Ishikawa (cell line): ENCODE results near the gene AGAP1.

Source experiments
- CEBPB ChIP-seq: IDR thresholded peaks from 2 replicates; pipeline ENCODE4 v1.6.1; 2012
- CREB1 ChIP-seq: IDR thresholded peaks from 2 replicates; pipeline ENCODE4 v1.6.1; 2012; ENCODE audit warnings: low read depth
- EGR1 ChIP-seq: IDR thresholded peaks from 2 replicates; pipeline ENCODE4 v1.6.1; 2012
- EP300 ChIP-seq: IDR thresholded peaks from 2 replicates; pipeline ENCODE4 v1.6.1; 2012; ENCODE audit warnings: borderline replicate concordance
- FOXM1 ChIP-seq: IDR thresholded peaks from 2 replicates; pipeline ENCODE4 v1.6.1; 2012; ENCODE audit warnings: low read depth, borderline replicate concordance
- MAX ChIP-seq: IDR thresholded peaks from 2 replicates; pipeline ENCODE4 v1.6.1; 2012
- NFIC ChIP-seq: IDR thresholded peaks from 2 replicates; pipeline ENCODE4 v1.6.1; 2012
- RAD21 ChIP-seq: IDR thresholded peaks from 2 replicates; pipeline ENCODE4 v1.6.1; 2012; ENCODE audit warnings: low read depth
- TAF1 ChIP-seq: IDR thresholded peaks from 2 replicates; pipeline ENCODE4 v1.6.1; 2012; ENCODE audit warnings: low read depth, mild to moderate bottlenecking
- TCF12 ChIP-seq: IDR thresholded peaks from 2 replicates; pipeline ENCODE4 v1.6.1; 2012; ENCODE audit warnings: low read depth
- TEAD4 ChIP-seq: IDR thresholded peaks from 2 replicates; pipeline ENCODE4 v1.6.1; 2012
- YY1 ChIP-seq: IDR thresholded peaks from 2 replicates; pipeline ENCODE4 v1.6.1; 2012; ENCODE audit warnings: low read depth
- ZBTB7A ChIP-seq: IDR thresholded peaks from 2 replicates; pipeline ENCODE4 v1.6.1; 2012; ENCODE audit warnings: low read depth
- TF ChIP-seq, protein P1 (sequence below): IDR thresholded peaks from 2 replicates; pipeline ENCODE4 v1.6.1; 2012; ENCODE audit warnings: low read depth, mild to moderate bottlenecking
- TF ChIP-seq, protein P2 (sequence below): IDR thresholded peaks from 2 replicates; pipeline ENCODE4 v1.6.1; 2012

Gene AGAP1

GRCh38 chr2:235914756-235915155, 420.9 kb downstream of the AGAP1 start:
- TF ChIP-seq, protein P1, sequence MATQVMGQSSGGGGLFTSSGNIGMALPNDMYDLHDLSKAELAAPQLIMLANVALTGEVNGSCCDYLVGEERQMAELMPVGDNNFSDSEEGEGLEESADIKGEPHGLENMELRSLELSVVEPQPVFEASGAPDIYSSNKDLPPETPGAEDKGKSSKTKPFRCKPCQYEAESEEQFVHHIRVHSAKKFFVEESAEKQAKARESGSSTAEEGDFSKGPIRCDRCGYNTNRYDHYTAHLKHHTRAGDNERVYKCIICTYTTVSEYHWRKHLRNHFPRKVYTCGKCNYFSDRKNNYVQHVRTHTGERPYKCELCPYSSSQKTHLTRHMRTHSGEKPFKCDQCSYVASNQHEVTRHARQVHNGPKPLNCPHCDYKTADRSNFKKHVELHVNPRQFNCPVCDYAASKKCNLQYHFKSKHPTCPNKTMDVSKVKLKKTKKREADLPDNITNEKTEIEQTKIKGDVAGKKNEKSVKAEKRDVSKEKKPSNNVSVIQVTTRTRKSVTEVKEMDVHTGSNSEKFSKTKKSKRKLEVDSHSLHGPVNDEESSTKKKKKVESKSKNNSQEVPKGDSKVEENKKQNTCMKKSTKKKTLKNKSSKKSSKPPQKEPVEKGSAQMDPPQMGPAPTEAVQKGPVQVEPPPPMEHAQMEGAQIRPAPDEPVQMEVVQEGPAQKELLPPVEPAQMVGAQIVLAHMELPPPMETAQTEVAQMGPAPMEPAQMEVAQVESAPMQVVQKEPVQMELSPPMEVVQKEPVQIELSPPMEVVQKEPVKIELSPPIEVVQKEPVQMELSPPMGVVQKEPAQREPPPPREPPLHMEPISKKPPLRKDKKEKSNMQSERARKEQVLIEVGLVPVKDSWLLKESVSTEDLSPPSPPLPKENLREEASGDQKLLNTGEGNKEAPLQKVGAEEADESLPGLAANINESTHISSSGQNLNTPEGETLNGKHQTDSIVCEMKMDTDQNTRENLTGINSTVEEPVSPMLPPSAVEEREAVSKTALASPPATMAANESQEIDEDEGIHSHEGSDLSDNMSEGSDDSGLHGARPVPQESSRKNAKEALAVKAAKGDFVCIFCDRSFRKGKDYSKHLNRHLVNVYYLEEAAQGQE = no peak
- no peak for TF ChIP-seq EGR1
- TF ChIP-seq FOXM1 = no peak
- TF ChIP-seq YY1 = no peak
- TF ChIP-seq TAF1 = no peak
- TF ChIP-seq, protein P2, sequence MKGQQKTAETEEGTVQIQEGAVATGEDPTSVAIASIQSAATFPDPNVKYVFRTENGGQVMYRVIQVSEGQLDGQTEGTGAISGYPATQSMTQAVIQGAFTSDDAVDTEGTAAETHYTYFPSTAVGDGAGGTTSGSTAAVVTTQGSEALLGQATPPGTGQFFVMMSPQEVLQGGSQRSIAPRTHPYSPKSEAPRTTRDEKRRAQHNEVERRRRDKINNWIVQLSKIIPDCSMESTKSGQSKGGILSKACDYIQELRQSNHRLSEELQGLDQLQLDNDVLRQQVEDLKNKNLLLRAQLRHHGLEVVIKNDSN = no peak
- no peak for TF ChIP-seq ZBTB7A
- no peak for TF ChIP-seq EP300
- no peak for TF ChIP-seq RAD21
- TF ChIP-seq TCF12 = no peak
- no peak for TF ChIP-seq CEBPB
- TF ChIP-seq TEAD4 = no peak
- TF ChIP-seq CREB1 = no peak
- TF ChIP-seq MAX = no peak
- TF ChIP-seq NFIC = no peak

- TF ChIP-seq EP300 (no peak), YY1 (no peak), TEAD4 (no peak), NFIC (no peak), FOXM1 (no peak), CREB1 (no peak), CEBPB (no peak), EGR1 (no peak), TAF1 (no peak), TCF12 (no peak), MAX (no peak), RAD21 (no peak), ZBTB7A (no peak)
- TF ChIP-seq, protein P2 = no peak
- TF ChIP-seq, protein P1 = no peak
Observed at GRCh38 chr2:235917506-235917905, 423.7 kb downstream of the AGAP1 start.

DNA sequence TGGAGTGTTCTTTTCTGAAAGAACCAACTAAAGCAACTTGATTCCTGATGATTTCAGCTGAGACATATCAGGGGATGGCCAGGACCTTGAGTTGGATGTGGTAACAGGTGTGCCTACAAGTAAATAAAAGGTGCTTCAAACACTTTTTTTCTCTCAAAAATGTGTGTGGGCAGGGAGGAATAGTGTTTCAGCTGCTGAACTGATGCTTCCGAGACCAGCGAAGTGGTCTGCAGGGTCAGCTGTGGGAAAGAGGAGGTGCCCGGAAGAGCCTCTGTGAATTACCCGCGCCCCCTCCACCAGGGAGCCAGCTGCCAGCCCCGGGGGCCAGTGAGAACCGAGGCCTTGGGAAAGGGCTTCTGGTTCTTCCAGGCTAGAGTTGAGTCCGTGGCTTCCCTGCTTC, 425.0 kb downstream of the AGAP1 start:
- TF ChIP-seq CEBPB (no peak), EP300 (no peak), TCF12 (no peak), MAX (no peak), TEAD4 (no peak), CREB1 (no peak), FOXM1 (no peak)
- TF ChIP-seq, protein P2 = no peak
- TF ChIP-seq, protein P1 = no peak

DNA sequence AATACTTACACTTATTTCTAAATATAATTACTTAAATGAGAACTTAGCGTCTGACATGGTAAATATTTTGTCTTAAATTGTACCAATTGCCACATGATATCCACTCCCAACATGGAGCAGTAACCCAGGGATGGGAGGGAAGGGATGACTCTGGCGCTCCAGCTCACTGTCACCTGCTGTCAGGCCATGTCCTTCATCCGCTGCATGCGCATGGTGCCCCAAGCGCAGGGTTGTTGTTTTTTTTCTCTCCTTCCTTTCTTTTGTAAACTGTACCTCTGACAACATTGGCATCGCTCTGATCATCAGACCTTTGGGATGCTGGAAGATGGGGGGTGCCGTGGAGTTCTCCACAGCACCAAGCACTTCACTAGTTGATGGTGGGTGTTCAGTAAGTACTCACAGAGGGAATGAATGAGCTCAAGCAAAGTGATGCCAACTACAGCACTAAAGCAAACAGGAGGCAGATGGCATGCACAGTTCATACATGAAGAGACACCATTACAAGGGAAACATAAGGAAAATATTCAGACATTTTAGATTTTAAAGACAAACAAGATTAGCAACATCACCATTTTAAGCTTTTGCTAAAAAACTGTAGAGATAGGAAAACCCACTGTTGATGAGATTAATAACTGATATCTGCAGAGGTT, 426.5 kb downstream of the AGAP1 start:
- TF ChIP-seq, protein P1 = no peak
- TF ChIP-seq TEAD4 (no peak), CEBPB (no peak), YY1 (no peak), NFIC (no peak), RAD21 (no peak), TCF12 (no peak), ZBTB7A (no peak), EGR1 (no peak)
- TF ChIP-seq, protein P2 = no peak
